22Rv1 (cell line): Measurements from ENCODE around the gene USP3.

Experiments used
- H3K27ac ChIP-seq: fragments of 450-650 bp; 2 replicates; pipeline ENCODE4 v1.5.1; 2017
- ZFX ChIP-seq: fragments of 450-650 bp; IDR thresholded peaks from 2 replicates; pipeline ENCODE4 v1.6.1; 2017; ENCODE audit warnings: antibody characterized with exemption, borderline replicate concordance
- TF ChIP-seq, protein P1 (sequence below): fragments of 450-650 bp; IDR thresholded peaks from 2 replicates; pipeline ENCODE4 v1.5.1; 2017; ENCODE audit warnings: mild to moderate bottlenecking

The USP3 gene

GRCh38 chr15:63597038-63597790 is 92.8 kb downstream of the USP3 start, which contains the start of gene FBXL22:
TSS of gene FBXL22 (plus strand) at chr15:63597387. CDS start at chr15:63597393, 6 bp downstream.
- TF ChIP-seq, protein P1, sequence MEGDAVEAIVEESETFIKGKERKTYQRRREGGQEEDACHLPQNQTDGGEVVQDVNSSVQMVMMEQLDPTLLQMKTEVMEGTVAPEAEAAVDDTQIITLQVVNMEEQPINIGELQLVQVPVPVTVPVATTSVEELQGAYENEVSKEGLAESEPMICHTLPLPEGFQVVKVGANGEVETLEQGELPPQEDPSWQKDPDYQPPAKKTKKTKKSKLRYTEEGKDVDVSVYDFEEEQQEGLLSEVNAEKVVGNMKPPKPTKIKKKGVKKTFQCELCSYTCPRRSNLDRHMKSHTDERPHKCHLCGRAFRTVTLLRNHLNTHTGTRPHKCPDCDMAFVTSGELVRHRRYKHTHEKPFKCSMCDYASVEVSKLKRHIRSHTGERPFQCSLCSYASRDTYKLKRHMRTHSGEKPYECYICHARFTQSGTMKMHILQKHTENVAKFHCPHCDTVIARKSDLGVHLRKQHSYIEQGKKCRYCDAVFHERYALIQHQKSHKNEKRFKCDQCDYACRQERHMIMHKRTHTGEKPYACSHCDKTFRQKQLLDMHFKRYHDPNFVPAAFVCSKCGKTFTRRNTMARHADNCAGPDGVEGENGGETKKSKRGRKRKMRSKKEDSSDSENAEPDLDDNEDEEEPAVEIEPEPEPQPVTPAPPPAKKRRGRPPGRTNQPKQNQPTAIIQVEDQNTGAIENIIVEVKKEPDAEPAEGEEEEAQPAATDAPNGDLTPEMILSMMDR, result no peak
- TF ChIP-seq ZFX, result no peak
- peak within 1 kb of the TSS; percentile 30; the same call in 1 of the 2 replicates for H3K27ac ChIP-seq

DNA sequence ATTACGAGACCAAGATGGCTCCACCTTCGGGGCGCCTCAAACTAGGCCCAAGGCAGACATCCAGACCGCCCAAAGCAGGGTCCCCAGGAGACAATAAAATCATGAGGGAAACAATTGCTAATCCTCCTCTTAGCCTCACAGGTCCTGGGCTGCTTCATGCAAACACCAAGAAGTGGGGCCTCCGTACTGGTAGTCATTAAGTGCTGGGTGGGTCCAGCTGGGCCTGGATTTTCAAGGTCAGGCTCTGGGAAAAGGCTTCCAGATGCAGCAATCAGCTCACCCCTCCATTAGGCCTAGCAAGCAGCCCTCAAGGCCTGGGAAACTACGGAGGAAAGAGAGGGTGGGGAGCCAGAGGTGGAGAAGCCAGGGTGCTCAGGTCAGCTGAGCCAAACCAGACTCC is 93.4 kb downstream of the USP3 start:
- TF ChIP-seq, protein P1, result no peak
- no peak for TF ChIP-seq ZFX
- no peak overlapping the region for H3K27ac ChIP-seq

DNA sequence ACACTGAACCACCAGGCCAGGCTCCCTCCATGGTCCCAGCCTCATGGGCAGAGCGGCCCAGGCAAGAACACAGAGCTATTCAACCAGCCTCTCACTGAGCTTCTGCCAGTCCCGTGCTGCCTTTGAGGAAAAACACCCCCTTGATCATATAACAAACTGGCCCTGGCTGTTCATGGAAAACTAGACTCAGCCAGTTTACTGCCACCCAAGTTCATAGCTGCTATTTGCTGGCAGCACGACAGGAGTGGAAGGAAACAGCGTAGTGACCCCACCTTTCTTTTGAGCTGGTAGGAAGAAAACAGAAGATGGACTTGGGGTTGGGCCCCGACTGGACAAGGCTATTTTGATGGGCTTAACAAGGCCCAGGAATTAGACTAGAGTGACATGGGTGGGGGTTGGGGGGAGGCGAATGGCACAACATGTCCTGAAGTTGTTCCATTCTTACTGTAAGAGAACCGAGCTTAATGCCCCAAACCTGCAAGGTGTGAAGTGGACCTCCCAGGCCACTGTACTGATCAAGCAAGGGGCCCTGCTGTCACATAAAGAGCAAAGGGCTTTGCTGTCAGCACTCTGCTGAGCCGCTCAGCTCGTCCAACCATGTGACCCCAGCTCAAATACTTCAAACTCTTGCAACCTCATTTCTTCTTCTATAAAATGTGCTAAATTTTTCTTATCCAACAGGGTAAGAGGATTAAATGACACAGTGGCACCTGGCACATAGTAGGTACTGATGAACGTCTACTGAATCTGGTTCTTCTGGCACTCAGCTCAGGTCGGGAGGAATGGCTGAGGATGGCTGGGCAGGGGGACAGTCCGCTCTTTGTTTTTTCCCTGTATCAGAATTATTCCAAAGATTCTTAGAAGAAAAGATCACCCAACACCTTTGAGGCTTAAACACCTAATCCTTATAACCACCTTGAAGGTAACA is 94.3 kb downstream of the USP3 start:
- peak overlapping the region; percentile 83; the same call in 1 of the 2 replicates for H3K27ac ChIP-seq
- no peak for TF ChIP-seq ZFX

- TF ChIP-seq ZFX, result no peak
- TF ChIP-seq, protein P1, result peak; percentile 77
- peak overlapping the region; percentile 83 for H3K27ac ChIP-seq
These were observed 95.1 kb downstream of the USP3 start for GRCh38 chr15:63599401-63600000.

GRCh38 chr15:63600001-63600615 is 95.7 kb downstream of the USP3 start:
- no peak for TF ChIP-seq ZFX
- TF ChIP-seq, protein P1, result no peak
- H3K27ac ChIP-seq, result peak overlapping the region; percentile 83

- peak overlapping the region; percentile 83 for H3K27ac ChIP-seq
- TF ChIP-seq, protein P1, result peak; percentile 47; the same call in 1 of the 2 replicates
- TF ChIP-seq ZFX, result no peak
These were observed 96.2 kb downstream of the USP3 start for GRCh38 chr15:63600616-63601025.

- TF ChIP-seq ZFX, result no peak
- TF ChIP-seq, protein P1, result peak; percentile 17; the same call in 1 of the 2 replicates
- peak overlapping the region; percentile 83 for H3K27ac ChIP-seq
These were observed 96.8 kb downstream of the USP3 start for GRCh38 chr15:63601026-63601703.
